Panc1 (cell line): ENCODE measurements around the gene ABCC8. TPM values are rescaled to one million over a fixed set of nuclear protein-coding genes. Genes with fewer than 3 reads are reported as not detected.

Source experiments
- ATAC-seq: fragments of 200-7000 bp; cut with Tn5 transposase; 2 replicates; pipeline ENCODE4 v1.9.1; 2020; ENCODE audit warnings: mild to moderate bottlenecking, moderate library complexity
- BruUV-seq: library from RNA; stranded (reverse); fragments of 400-500 nt; replicated peaks from 2 replicates; lab custom pipeline; 2021; lab: Mats Ljungman, UMichigan
- CTCF ChIA-PET: fragments of 300-600 bp; sonication (Branson Sonifier 250); formaldehyde crosslinking; loops from one replicate; lab custom pipeline; 2022; ENCODE audit warnings: antibody characterized with exemption; lab: Charles Lee
- POLR2A ChIA-PET: fragments of 300-600 bp; sonication (Branson Sonifier 250); formaldehyde crosslinking; loops from one replicate; lab custom pipeline; 2022; ENCODE audit warnings: antibody characterized with exemption; lab: Charles Lee
- DNase-seq: peaks from one replicate; pipeline ENCODE4 v3.0.0-alpha.2; 2010; ENCODE audit warnings: low read depth, low spot score
- H3K27ac ChIP-seq: 2 replicates; pipeline ENCODE4 v1.5.1; 2011; ENCODE audit warnings: mild to moderate bottlenecking, low read length, inconsistent platforms
- H3K27me3 ChIP-seq: fragments of 200-500 bp; sonication (Bioruptor generic); 2 replicates; pipeline ENCODE4 v1.6.0; 2014; ENCODE audit warnings: low read length, inconsistent platforms; ENCODE audit not compliant: control insufficient read depth, insufficient read depth
- H3K36me3 ChIP-seq: fragments of 200-500 bp; sonication (Bioruptor generic); 2 replicates; pipeline ENCODE4 v1.5.1; 2014; ENCODE audit warnings: inconsistent platforms, mild to moderate bottlenecking, low read length, moderate library complexity; ENCODE audit not compliant: control insufficient read depth, insufficient read depth
- H3K4me1 ChIP-seq: 2 replicates; pipeline ENCODE4 v1.5.1; 2011; ENCODE audit warnings: inconsistent platforms, mild to moderate bottlenecking, low read length, moderate library complexity; ENCODE audit not compliant: control insufficient read depth, insufficient read depth
- H3K4me3 ChIP-seq, 2 experiments: 2 replicates each; pipeline ENCODE4 v1.5.1; 2011 to 2012; ENCODE audit warnings: low read depth in 2 of 2, low read length in 2 of 2, mild to moderate bottlenecking in 2 of 2, inconsistent platforms in 1 of 2, moderate library complexity in 1 of 2
- H3K9me3 ChIP-seq: fragments of 200-500 bp; sonication (Bioruptor generic); 2 replicates; pipeline ENCODE4 v1.5.1; 2014; ENCODE audit warnings: low read depth, mild to moderate bottlenecking, inconsistent platforms, low read length, moderate library complexity; ENCODE audit not compliant: control insufficient read depth, insufficient read depth
- POLR2AphosphoS5 ChIP-seq: IDR thresholded peaks from 2 replicates; pipeline ENCODE4 v1.6.1; 2012; ENCODE audit warnings: mild to moderate bottlenecking, low read depth, low read length, moderate library complexity
- SIN3A ChIP-seq: IDR thresholded peaks from 2 replicates; pipeline ENCODE4 v1.6.1; 2012; ENCODE audit warnings: low read depth, mild to moderate bottlenecking, low read length, moderate library complexity, borderline replicate concordance; ENCODE audit not compliant: insufficient read depth
- TCF7L2 ChIP-seq: IDR thresholded peaks from 2 replicates; pipeline ENCODE4 v1.6.1; 2011; ENCODE audit warnings: mild to moderate bottlenecking, low read depth, low read length, inconsistent platforms
- in situ Hi-C: cut with HindIII; loops from 2 replicates; pipeline ENCODE4 v1.10.0; 2016; ENCODE audit warnings: low sequenced_read_pairs, low pct_unique_long_range_greater_than_20kb
- intact Hi-C: fragments of 100-400 bp; cut with micrococcal nuclease; formaldehyde crosslinking; loops from one replicate; pipeline ENCODE4 v1.10.0; 2022; ENCODE audit not compliant: unreplicated experiment
- total RNA-seq: library from RNA; stranded (reverse); gene quantifications from one replicate; pipeline ENCODE4 v1.2.1, GENCODE V29; 2021; ENCODE audit not compliant: unreplicated experiment
- TF ChIP-seq, protein P1 (sequence below): fragments of 450-650 bp; IDR thresholded peaks from 2 replicates; pipeline ENCODE4 v1.5.1; 2017; ENCODE audit warnings: mild to moderate bottlenecking
- TF ChIP-seq, protein P2 (sequence below), 2 experiments: IDR thresholded peaks; 2 replicates each; pipeline ENCODE4 v1.6.1; 2011 to 2012; ENCODE audit warnings: low read depth in 2 of 2, control low read depth in 1 of 2, low read length in 1 of 2, mild to moderate bottlenecking in 1 of 2, moderate library complexity in 1 of 2; ENCODE audit not compliant: insufficient read depth in 1 of 2

The ABCC8 gene
- total RNA-seq, 1 experiment from 2014 or later, result 0.18 TPM

DNA sequence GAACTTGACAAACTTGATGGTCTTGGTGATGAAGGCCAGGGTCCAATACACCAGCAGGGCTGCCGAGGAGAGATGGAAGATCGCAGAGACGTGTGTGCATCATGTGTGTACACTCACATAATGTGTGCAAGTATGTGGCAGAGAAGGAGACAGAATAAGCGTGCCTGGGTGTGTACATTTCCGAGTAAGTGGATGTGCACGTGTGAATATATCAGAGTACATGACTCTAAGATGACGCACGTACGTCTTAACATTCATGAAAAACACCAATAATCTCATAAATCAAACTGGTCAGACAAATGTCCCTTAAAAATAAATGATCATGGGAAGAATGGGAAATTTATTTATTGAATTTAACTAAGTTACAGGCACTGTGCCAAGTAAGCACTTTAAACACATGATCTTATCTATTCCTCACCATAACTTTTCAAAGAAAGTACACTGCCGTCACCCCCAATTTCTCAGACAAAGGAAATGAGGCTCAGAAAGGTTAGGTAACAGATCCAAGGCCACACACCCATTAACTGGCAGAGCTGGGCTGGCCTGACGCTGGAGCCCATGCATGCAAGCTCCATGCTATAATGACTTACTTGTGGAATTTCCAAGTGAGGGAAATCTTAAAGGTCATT lies 13.0 kb downstream of the ABCC8 start:
- ChIA-PET POLR2A (no interaction called here), CTCF (no interaction called here)
- BruUV-seq, result no TSS peak
- Histone ChIP-seq H3K4me3 (no peak overlapping the region), H3K36me3 (no peaks in the 10 kb centered on the region), H3K27ac (no peak overlapping the region), H3K27me3 (no peaks in the 10 kb centered on the region), H3K9me3 (no peaks in the 10 kb centered on the region), H3K4me1 (no peaks in the 10 kb centered on the region)
- intact Hi-C loops, result no loop called here
- DNase-seq (no peak), ATAC-seq (no peak)
- in situ Hi-C loops, result no loop called here
- TF ChIP-seq, protein P1, sequence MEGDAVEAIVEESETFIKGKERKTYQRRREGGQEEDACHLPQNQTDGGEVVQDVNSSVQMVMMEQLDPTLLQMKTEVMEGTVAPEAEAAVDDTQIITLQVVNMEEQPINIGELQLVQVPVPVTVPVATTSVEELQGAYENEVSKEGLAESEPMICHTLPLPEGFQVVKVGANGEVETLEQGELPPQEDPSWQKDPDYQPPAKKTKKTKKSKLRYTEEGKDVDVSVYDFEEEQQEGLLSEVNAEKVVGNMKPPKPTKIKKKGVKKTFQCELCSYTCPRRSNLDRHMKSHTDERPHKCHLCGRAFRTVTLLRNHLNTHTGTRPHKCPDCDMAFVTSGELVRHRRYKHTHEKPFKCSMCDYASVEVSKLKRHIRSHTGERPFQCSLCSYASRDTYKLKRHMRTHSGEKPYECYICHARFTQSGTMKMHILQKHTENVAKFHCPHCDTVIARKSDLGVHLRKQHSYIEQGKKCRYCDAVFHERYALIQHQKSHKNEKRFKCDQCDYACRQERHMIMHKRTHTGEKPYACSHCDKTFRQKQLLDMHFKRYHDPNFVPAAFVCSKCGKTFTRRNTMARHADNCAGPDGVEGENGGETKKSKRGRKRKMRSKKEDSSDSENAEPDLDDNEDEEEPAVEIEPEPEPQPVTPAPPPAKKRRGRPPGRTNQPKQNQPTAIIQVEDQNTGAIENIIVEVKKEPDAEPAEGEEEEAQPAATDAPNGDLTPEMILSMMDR, result no peak
- TF ChIP-seq SIN3A, result no peak

DNA sequence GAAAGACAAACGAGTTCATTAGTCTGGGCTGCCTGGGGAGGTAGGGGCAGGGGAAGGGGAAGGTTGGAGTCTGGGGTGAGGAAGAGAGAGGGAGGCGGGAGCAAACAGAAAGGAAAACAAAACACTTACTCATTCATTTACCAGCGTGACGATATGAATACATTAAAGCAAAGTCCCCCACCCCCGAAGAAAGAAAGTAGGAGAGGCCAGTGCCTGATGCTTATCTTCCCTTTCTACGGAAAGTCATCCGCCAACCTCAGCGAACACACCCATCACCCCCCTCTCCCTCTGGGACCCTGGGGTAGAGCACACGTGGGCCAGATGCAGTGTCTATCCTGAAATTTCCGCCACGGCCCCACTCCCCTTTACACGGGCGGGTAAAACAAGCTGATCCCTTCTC lies 13.7 kb downstream of the ABCC8 start:
- in situ Hi-C loops, result no loop called here

More for the DNA sequence above, 13.7 kb downstream of the ABCC8 start:
- ATAC-seq (no peak), DNase-seq (no peak)
- BruUV-seq, result no TSS peak
- Histone ChIP-seq H3K4me1 (no peaks in the 10 kb centered on the region), H3K36me3 (no peaks in the 10 kb centered on the region), H3K27ac (no peak overlapping the region), H3K27me3 (no peaks in the 10 kb centered on the region), H3K9me3 (no peaks in the 10 kb centered on the region), H3K4me3 (no peak overlapping the region)
- TF ChIP-seq, protein P1, result no peak
- TF ChIP-seq, protein P2, sequence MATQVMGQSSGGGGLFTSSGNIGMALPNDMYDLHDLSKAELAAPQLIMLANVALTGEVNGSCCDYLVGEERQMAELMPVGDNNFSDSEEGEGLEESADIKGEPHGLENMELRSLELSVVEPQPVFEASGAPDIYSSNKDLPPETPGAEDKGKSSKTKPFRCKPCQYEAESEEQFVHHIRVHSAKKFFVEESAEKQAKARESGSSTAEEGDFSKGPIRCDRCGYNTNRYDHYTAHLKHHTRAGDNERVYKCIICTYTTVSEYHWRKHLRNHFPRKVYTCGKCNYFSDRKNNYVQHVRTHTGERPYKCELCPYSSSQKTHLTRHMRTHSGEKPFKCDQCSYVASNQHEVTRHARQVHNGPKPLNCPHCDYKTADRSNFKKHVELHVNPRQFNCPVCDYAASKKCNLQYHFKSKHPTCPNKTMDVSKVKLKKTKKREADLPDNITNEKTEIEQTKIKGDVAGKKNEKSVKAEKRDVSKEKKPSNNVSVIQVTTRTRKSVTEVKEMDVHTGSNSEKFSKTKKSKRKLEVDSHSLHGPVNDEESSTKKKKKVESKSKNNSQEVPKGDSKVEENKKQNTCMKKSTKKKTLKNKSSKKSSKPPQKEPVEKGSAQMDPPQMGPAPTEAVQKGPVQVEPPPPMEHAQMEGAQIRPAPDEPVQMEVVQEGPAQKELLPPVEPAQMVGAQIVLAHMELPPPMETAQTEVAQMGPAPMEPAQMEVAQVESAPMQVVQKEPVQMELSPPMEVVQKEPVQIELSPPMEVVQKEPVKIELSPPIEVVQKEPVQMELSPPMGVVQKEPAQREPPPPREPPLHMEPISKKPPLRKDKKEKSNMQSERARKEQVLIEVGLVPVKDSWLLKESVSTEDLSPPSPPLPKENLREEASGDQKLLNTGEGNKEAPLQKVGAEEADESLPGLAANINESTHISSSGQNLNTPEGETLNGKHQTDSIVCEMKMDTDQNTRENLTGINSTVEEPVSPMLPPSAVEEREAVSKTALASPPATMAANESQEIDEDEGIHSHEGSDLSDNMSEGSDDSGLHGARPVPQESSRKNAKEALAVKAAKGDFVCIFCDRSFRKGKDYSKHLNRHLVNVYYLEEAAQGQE (IDR thresholded peaks at IDR 0.05; ENCODE audit: insufficient read depth in 1 of 2, low read depth in 2 of 2, low read length in 1 of 2), result no peak
- TF ChIP-seq POLR2AphosphoS5 (no peak), SIN3A (no peak), TCF7L2 (no peak)
- intact Hi-C loops, result no loop called here
- ChIA-PET POLR2A (no interaction called here), CTCF (no interaction called here)
